Measurements from ENCODE around the gene SRRM5. TPM values are rescaled to one million over a fixed set of nuclear protein-coding genes. Genes with fewer than 3 reads are reported as not detected.
"Not testable (repeated sequence)": the region's sequence is repeated elsewhere in the genome, so short reads cannot be mapped to it uniquely, and the experiment has no call there.

The SRRM5 gene
- total RNA-seq, 3 donors from 2014 or later (not counting 1 experiment from before 2014, with no cell fraction given) = 0.24 to 0.75 (median 0.50) TPM

DNA sequence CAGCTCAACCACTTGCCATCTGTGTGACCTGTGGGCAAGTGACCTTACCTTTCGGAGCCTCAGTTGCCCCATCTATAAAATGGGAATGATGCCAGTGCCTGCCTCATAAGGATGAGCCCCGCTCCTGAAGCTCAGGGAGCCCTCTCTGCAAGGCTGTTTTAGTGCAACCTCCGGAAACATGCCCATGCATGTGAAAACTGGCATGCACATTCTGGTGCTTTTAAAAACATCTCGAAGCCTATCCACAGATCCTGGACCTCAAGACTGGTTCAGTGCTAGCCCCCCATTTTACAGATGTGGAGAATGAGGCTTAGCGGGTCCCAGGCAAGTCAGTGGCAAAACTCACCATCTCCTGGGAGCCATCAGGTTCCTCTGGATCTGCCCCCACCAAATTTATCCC, 22.2 kb downstream of the SRRM5 start:
- no peak overlapping the region for H3K27ac ChIP-seq (ENCODE audit: low read length)
- no peak overlapping the region for H3K4me3 ChIP-seq (ENCODE audit: low read length)
- no peaks in the 10 kb centered on the region for H3K36me3 ChIP-seq (ENCODE audit: control insufficient read depth, insufficient read depth, low read length)
- intact Hi-C loops (cut with micrococcal nuclease) = no loop called here
- peaks cover 4% of the 10 kb centered on the region for H3K4me1 ChIP-seq (ENCODE audit: control insufficient read depth, insufficient read depth, low read length)
- TF ChIP-seq, protein P1, sequence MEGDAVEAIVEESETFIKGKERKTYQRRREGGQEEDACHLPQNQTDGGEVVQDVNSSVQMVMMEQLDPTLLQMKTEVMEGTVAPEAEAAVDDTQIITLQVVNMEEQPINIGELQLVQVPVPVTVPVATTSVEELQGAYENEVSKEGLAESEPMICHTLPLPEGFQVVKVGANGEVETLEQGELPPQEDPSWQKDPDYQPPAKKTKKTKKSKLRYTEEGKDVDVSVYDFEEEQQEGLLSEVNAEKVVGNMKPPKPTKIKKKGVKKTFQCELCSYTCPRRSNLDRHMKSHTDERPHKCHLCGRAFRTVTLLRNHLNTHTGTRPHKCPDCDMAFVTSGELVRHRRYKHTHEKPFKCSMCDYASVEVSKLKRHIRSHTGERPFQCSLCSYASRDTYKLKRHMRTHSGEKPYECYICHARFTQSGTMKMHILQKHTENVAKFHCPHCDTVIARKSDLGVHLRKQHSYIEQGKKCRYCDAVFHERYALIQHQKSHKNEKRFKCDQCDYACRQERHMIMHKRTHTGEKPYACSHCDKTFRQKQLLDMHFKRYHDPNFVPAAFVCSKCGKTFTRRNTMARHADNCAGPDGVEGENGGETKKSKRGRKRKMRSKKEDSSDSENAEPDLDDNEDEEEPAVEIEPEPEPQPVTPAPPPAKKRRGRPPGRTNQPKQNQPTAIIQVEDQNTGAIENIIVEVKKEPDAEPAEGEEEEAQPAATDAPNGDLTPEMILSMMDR (IDR thresholded peaks at IDR 0.05) = no peak
- WGBS (ENCODE audit: insufficient coverage) = 89% methylated on average over 5 of the region's 5 CpGs
- H3K9me3 ChIP-seq (ENCODE audit: control insufficient read depth, insufficient read depth, low read length) = no peaks in the 10 kb centered on the region
- H3K27me3 ChIP-seq (ENCODE audit: control insufficient read depth, insufficient read depth, low read length) = peaks cover 11% of the 10 kb centered on the region
- no peak overlapping the region for H3K27ac Mint-ChIP-seq
- H3K27me3 Mint-ChIP-seq (ENCODE audit: low read depth in 2 of 2) = peaks cover 27 to 31% of the 10 kb centered on the region in 2 donors
- H3K4me1 Mint-ChIP-seq = peaks cover 6 to 7% of the 10 kb centered on the region in 2 donors
- H3K9me3 Mint-ChIP-seq = no peaks in the 10 kb centered on the region
- DNase-seq = no peak
- no peak overlapping the region for H3K4me3 Mint-ChIP-seq
- H3K36me3 Mint-ChIP-seq = no peaks in the 10 kb centered on the region
- ATAC-seq = no peak

DNA sequence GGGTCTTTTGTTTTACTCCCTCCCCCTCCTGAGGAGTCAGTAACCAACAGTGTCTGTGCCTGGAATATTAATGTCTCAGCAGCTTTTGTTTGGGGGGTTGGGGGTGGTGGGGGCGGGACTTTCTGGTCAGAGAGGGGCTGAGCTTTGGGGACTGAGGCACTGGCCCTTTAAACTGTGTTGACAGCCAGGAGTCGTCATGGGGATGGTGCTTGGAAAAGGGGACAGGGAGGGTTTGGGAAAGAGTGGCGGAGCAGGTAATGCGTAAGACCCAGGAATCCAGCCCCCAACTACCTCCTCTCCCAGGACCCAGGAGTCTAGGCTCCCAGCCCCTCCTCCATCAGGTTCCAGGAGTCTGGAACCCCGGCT, 22.6 kb downstream of the SRRM5 start:
- 50% methylated on average over 4 of the region's 5 CpGs for WGBS (ENCODE audit: insufficient coverage)
- Histone ChIP-seq H3K4me3 (ENCODE audit: low read length) (no peak overlapping the region), H3K27me3 (ENCODE audit: control insufficient read depth, insufficient read depth, low read length) (peaks cover 13% of the 10 kb centered on the region), H3K4me1 (ENCODE audit: control insufficient read depth, insufficient read depth, low read length) (peaks cover 7% of the 10 kb centered on the region), H3K9me3 (ENCODE audit: control insufficient read depth, insufficient read depth, low read length) (no peaks in the 10 kb centered on the region), H3K27ac (ENCODE audit: low read length) (no peak overlapping the region), H3K36me3 (ENCODE audit: control insufficient read depth, insufficient read depth, low read length) (no peaks in the 10 kb centered on the region)
- DNase-seq (no peak), ATAC-seq (no peak)
- no peak overlapping the region for H3K4me3 Mint-ChIP-seq
- TF ChIP-seq, protein P1 (IDR thresholded peaks at IDR 0.05) = no peak
- H3K27me3 Mint-ChIP-seq (ENCODE audit: low read depth in 2 of 2) = peaks cover 29 to 34% of the 10 kb centered on the region in 2 donors
- H3K36me3 Mint-ChIP-seq = no peaks in the 10 kb centered on the region
- no peak overlapping the region for H3K27ac Mint-ChIP-seq
- intact Hi-C loops (cut with micrococcal nuclease) = no loop called here
- peaks cover 8 to 10% of the 10 kb centered on the region in 2 donors for H3K4me1 Mint-ChIP-seq
- no peaks in the 10 kb centered on the region for H3K9me3 Mint-ChIP-seq

DNA sequence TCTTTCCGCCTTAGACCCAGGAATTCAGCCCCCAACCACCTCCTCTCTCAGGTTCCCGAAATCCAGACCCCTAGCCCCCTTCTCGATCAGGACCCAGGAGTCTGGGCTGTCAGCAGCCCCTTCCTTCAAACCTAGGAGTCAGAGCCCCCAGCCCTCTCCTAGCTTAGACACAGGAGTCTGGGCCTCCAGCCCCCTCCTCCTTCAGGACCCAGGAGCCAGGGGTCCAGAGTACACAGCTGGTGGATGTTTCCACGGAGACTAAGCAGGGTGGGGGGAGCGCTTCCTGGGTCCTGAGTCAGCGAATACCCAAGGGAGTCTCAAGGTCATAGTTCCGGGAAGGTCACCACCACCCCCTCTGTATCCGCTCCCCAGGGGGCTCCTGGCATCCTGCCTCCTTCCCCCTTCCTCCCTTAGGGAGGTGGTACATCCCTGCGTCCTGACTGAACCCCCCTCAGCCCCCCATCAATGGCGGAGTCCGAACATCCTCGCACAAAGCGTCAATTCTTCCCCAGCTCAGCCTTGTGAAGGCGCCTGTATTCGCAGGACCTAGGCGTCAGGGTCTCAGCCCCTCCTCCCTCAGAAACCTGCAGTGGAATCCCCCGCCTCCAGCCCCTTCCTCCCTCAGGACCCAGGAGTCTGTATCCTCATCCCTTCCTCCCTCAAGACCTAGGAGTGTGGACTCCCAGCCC, 23.1 kb downstream of the SRRM5 start:
- Histone ChIP-seq H3K36me3 (ENCODE audit: control insufficient read depth, insufficient read depth, low read length) (no peaks in the 10 kb centered on the region), H3K27ac (ENCODE audit: low read length) (no peak overlapping the region), H3K4me3 (ENCODE audit: low read length) (no peak overlapping the region), H3K4me1 (ENCODE audit: control insufficient read depth, insufficient read depth, low read length) (peaks cover 9% of the 10 kb centered on the region), H3K9me3 (ENCODE audit: control insufficient read depth, insufficient read depth, low read length) (no peaks in the 10 kb centered on the region), H3K27me3 (ENCODE audit: control insufficient read depth, insufficient read depth, low read length) (peaks cover 15% of the 10 kb centered on the region)
- DNase-seq (no peak), ATAC-seq (no peak)
- TF ChIP-seq, protein P1 (IDR thresholded peaks at IDR 0.05) = no peak
- peaks cover 31 to 34% of the 10 kb centered on the region in 2 donors for H3K27me3 Mint-ChIP-seq (ENCODE audit: low read depth in 2 of 2)
- H3K4me1 Mint-ChIP-seq = peaks cover 8 to 12% of the 10 kb centered on the region in 2 donors
- intact Hi-C loops (cut with micrococcal nuclease) = no loop called here
- no peaks in the 10 kb centered on the region for H3K36me3 Mint-ChIP-seq
- no peak overlapping the region for H3K4me3 Mint-ChIP-seq
- no peaks in the 10 kb centered on the region for H3K9me3 Mint-ChIP-seq
- 31% methylated on average over 17 of the region's 17 CpGs for WGBS (ENCODE audit: insufficient coverage)
- no peak overlapping the region for H3K27ac Mint-ChIP-seq

DNA sequence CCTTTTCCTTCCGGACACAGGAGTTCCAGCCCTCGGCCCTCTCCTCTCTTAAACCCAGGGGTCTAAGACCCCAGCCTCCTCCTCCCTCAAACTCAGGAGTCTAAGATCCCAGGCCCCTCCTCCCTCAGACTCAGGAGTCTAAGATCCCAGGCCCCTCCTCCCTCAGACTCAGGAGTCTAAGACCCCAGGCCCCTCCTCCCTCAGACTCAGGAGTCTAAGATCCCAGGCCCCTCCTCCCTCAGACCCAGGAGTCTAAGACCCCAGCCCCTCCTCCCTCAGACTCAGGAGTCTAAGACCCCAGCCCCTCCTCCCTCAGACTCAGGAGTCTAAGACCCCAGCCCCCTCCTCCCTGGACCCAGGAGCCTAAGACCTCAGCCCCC, 23.7 kb downstream of the SRRM5 start:
- H3K36me3 ChIP-seq (ENCODE audit: control insufficient read depth, insufficient read depth, low read length); H3K27ac ChIP-seq (ENCODE audit: low read length); H3K9me3 Mint-ChIP-seq; H3K4me3 Mint-ChIP-seq; ATAC-seq; H3K36me3 Mint-ChIP-seq; H3K27ac Mint-ChIP-seq; DNase-seq; H3K9me3 ChIP-seq (ENCODE audit: control insufficient read depth, insufficient read depth, low read length); intact Hi-C loops (cut with micrococcal nuclease); H3K4me3 ChIP-seq (ENCODE audit: low read length): not testable (repeated sequence)
- 75% methylated on average over 2 of the region's 2 CpGs for WGBS (ENCODE audit: insufficient coverage)
- Mint-ChIP-seq H3K4me1 (peaks cover 8 to 17% of the 10 kb centered on the region in 2 donors), H3K27me3 (ENCODE audit: low read depth in 2 of 2) (peaks cover 34 to 35% of the 10 kb centered on the region in 2 donors)
- Histone ChIP-seq H3K4me1 (ENCODE audit: control insufficient read depth, insufficient read depth, low read length) (peaks cover 14% of the 10 kb centered on the region), H3K27me3 (ENCODE audit: control insufficient read depth, insufficient read depth, low read length) (peaks cover 20% of the 10 kb centered on the region)
